DMS153 (cell line): ENCODE data around the gene TKTL2.
"Not testable (repeated sequence)": the region's sequence is repeated elsewhere in the genome, so short reads cannot be mapped to it uniquely, and the experiment has no call there.

ENCODE experiments used
- DNase-seq: peaks from one replicate; lab custom pipeline; 2025; lab: John Stamatoyannopoulos, UW

TKTL2 gene

GRCh38 chr4:163447023-163447422 is 26.5 kb downstream of the TKTL2 start:
- not testable (repeated sequence) for DNase-seq

- no peak for DNase-seq
Observed at GRCh38 chr4:163440040-163440439, 33.5 kb downstream of the TKTL2 start.
